K562 (cell line): ENCODE data around the gene PCDHGA5. TPM values are rescaled to one million over a fixed set of nuclear protein-coding genes. Genes with fewer than 3 reads are reported as not detected.
A peak's percentile ranks its signal among the peaks of the same experiment; 100 is the strongest.
"Not testable (repeated sequence)": the region's sequence is repeated elsewhere in the genome, so short reads cannot be mapped to it uniquely, and the experiment has no call there.

Experiments used
- ATAC-seq: fragments of 200-7000 bp; cut with Tn5 transposase; 3 replicates; pipeline ENCODE4 v1.9.1; 2020; ENCODE audit warnings: moderate library complexity
- BruUV-seq: library from RNA; stranded (reverse); fragments of 400-500 nt; replicated peaks from 2 replicates; lab custom pipeline; 2021; lab: Mats Ljungman, UMichigan
- CTCF ChIA-PET: fragments of 300-600 bp; formaldehyde crosslinking; extraction: SDS; loops from one replicate; lab custom pipeline; 2021; ENCODE audit warnings: low intra/inter-chr PET ratio; lab: Yijun Ruan, JAX
- POLR2A ChIA-PET: fragments of 300-600, 350-650 bp; sonication (Branson Sonifier 250); formaldehyde crosslinking; extraction: SDS; loops from one replicate; lab custom pipeline; 2021; ENCODE audit warnings: antibody characterized with exemption, inconsistent platforms; lab: Yijun Ruan, JAX
- DNase-seq, 4 experiments: peaks; one replicate each; pipeline versions ENCODE4 v3.0.0 to v3.0.0-alpha.2; 2011 to 2018; ENCODE audit warnings: low spot score in 3 of 4, mixed read lengths in 3 of 4; ENCODE audit errors: extremely low read depth in 1 of 4
- FAIRE-seq: peaks from 2 replicates; lab custom pipeline; 2011; peaks lifted over from hg19 to GRCh38; lab: Jason Lieb, UNC
- H2AFZ ChIP-seq: 2 replicates; pipeline ENCODE4 v1.6.0; 2011; ENCODE audit warnings: low read depth, low read length, control low read depth, inconsistent platforms
- H3K27ac ChIP-seq: fragments of 200-600 bp; 3 replicates; pipeline ENCODE4 v1.8.0; 2011; ENCODE audit warnings: low read depth, mild to moderate bottlenecking, control low read depth, inconsistent platforms, low read length, moderate library complexity, mixed read lengths; ENCODE audit errors: extremely low read depth
- H3K27me3 ChIP-seq, 2 experiments: fragments of 300-600 bp in 1 of 2; 2 replicates in 1 of 2; 3 replicates in 1 of 2; pipeline versions ENCODE4 v1.6.0 to v1.8.0; 2011; ENCODE audit warnings: inconsistent platforms in 2 of 2, low read length in 2 of 2, mild to moderate bottlenecking in 1 of 2, mixed read lengths in 1 of 2, moderate library complexity in 1 of 2; ENCODE audit not compliant: control insufficient read depth in 2 of 2, insufficient read depth in 2 of 2
- H3K36me3 ChIP-seq: fragments of 300-600 bp; 3 replicates; pipeline ENCODE4 v1.8.0; 2011; ENCODE audit warnings: mild to moderate bottlenecking, low read length, inconsistent platforms; ENCODE audit not compliant: control insufficient read depth, insufficient read depth
- H3K4me1 ChIP-seq, 2 experiments: fragments of 200-600 bp in 1 of 2; replicated peaks in 1 of 2; 2 replicates in 1 of 2; 3 replicates in 1 of 2; pipeline versions ENCODE4 v1.5.1 to v1.8.0; 2011; ENCODE audit warnings: inconsistent platforms in 2 of 2, low read length in 2 of 2, mild to moderate bottlenecking in 1 of 2, mixed read lengths in 1 of 2, moderate library complexity in 1 of 2; ENCODE audit not compliant: control insufficient read depth in 2 of 2, insufficient read depth in 2 of 2
- H3K4me2 ChIP-seq: 2 replicates; pipeline ENCODE4 v1.6.1; 2011; ENCODE audit warnings: low read length, control low read depth, inconsistent platforms, mixed read lengths; ENCODE audit not compliant: insufficient read depth
- H3K4me3 ChIP-seq: fragments of 200-600 bp; sonication (generic), shearing (Covaris generic); 2 replicates; pipeline ENCODE4 v1.5.1; 2016; ENCODE audit warnings: control low read depth, inconsistent platforms
- H3K79me2 ChIP-seq: fragments of 200-600 bp; 3 replicates; pipeline ENCODE4 v1.8.0; 2011; ENCODE audit warnings: low read length, inconsistent platforms; ENCODE audit not compliant: control insufficient read depth, insufficient read depth
- H3K9ac ChIP-seq, 2 experiments: 2 replicates each; pipeline versions ENCODE4 v1.6.0 to v1.6.1; 2011; ENCODE audit warnings: low read depth in 2 of 2, low read length in 2 of 2, control low read depth in 1 of 2, inconsistent platforms in 1 of 2, mild to moderate bottlenecking in 1 of 2, mixed read lengths in 1 of 2; ENCODE audit not compliant: insufficient read depth in 1 of 2
- H3K9me1 ChIP-seq: one replicate; pipeline ENCODE4 v1.6.0; 2011; ENCODE audit warnings: inconsistent platforms, mild to moderate bottlenecking, low read length, moderate library complexity; ENCODE audit not compliant: control insufficient read depth, insufficient read depth
- H3K9me3 ChIP-seq: replicated peaks from 2 replicates; pipeline ENCODE4 v1.5.1; 2011; ENCODE audit warnings: low read depth, low read length, inconsistent platforms; ENCODE audit not compliant: control insufficient read depth, insufficient read depth
- H4K20me1 ChIP-seq: replicated peaks from 2 replicates; pipeline ENCODE4 v1.6.1; 2011; ENCODE audit warnings: low read length, inconsistent platforms, mixed read lengths; ENCODE audit not compliant: control insufficient read depth, insufficient read depth
- CTCF ChIP-seq, 3 experiments: IDR thresholded peaks in 2 of 3; conservative IDR thresholded peaks in 1 of 3; 2 replicates each; pipeline ENCODE4 v1.5.1; 2011 to 2012; ENCODE audit warnings: low read length in 3 of 3, mild to moderate bottlenecking in 3 of 3, control low read depth in 2 of 3, improper control_type of control experiment in 1 of 3, inconsistent platforms in 1 of 3, low read depth in 1 of 3, mixed read lengths in 1 of 3, moderate library complexity in 1 of 3; ENCODE audit not compliant: insufficient read depth in 2 of 3
- NRF1 ChIP-seq, 2 experiments: fragments of 450-650 bp; IDR thresholded peaks in 1 of 2; conservative IDR thresholded peaks in 1 of 2; 2 replicates each; pipeline ENCODE4 v1.6.1; 2014; ENCODE audit warnings: mild to moderate bottlenecking in 2 of 2
- RAD21 ChIP-seq, 2 experiments: fragments of 250-450 bp in 1 of 2; fragments of 450-650 bp in 1 of 2; sonication (Bioruptor Pico) in 1 of 2; formaldehyde crosslinking in 1 of 2; IDR thresholded peaks in 1 of 2; conservative IDR thresholded peaks in 1 of 2; 2 replicates each; pipeline versions ENCODE4 v1.4.0 to v1.8.0; 2020 to 2022; ENCODE audit warnings: mild to moderate bottlenecking in 2 of 2, moderate library complexity in 1 of 2
- ZBTB33 ChIP-seq: sonication (generic); formaldehyde crosslinking; IDR thresholded peaks from 2 replicates; pipeline ENCODE4 v1.8.1; 2023; ENCODE audit warnings: mild to moderate bottlenecking, missing genetic modification reagents
- WGBS: fragments of 100-300 bp; shearing (Covaris generic); methylation state at CpG from one replicate; pipeline ENCODE4 v1.1.6; 2016; ENCODE audit warnings: low coverage, mixed read lengths; ENCODE audit not compliant: insufficient coverage; ENCODE audit errors: missing lambda C conversion rate; 5-methylcytosine and 5-hydroxymethylcytosine counted together
- in situ Hi-C: fragments of 300-500 bp; cut with MboI; formaldehyde crosslinking; loops from 4 replicates; pipeline ENCODE4 v1.15.0; 2018; ENCODE audit warnings: inconsistent platforms, mixed read lengths
- intact Hi-C: fragments of 100-400 bp; cut with micrococcal nuclease; formaldehyde crosslinking; loops from 2 replicates; pipeline ENCODE4 v1.14.2; 2022
- polyA plus RNA-seq, 8 experiments: library from polyadenylated mRNA; depleted of rRNA in 4 of 8; stranded (reverse) in 5 of 8; unstranded in 3 of 8; fragments of >200 nt; fragmentation: Nextera tagmentation in 2 of 8; fragmentation: Illumina TruSeq in 1 of 8; extraction: Ambion mirVana in 2 of 8; extraction: Trizol in 1 of 8; gene quantifications; 2 replicates each; pipeline versions ENCODE4 v1.2.1 to v1.2.3, GENCODE V29; 2011 to 2014; ENCODE audit warnings: inconsistent platforms in 1 of 8, missing spikeins in 1 of 8
- total RNA-seq, 7 experiments: library from RNA; depleted of rRNA in 6 of 7; stranded (reverse); fragments of >200 nt in 6 of 7; fragmentation: Illumina TruSeq in 2 of 7; extraction: Trizol in 2 of 7; gene quantifications; 2 replicates each; pipeline versions ENCODE4 v1.2.1 to v1.2.3, GENCODE V29; 2011 to 2021; ENCODE audit warnings: low replicate concordance in 1 of 7

PCDHGA5 gene
- total and polyA plus RNA-seq, 9 of the 15 experiments (the other 6 are each of a cell fraction or from before 2014, with no cell fraction given), result 0.01 to 0.18 (median 0.12) TPM; not detected in 1

DNA sequence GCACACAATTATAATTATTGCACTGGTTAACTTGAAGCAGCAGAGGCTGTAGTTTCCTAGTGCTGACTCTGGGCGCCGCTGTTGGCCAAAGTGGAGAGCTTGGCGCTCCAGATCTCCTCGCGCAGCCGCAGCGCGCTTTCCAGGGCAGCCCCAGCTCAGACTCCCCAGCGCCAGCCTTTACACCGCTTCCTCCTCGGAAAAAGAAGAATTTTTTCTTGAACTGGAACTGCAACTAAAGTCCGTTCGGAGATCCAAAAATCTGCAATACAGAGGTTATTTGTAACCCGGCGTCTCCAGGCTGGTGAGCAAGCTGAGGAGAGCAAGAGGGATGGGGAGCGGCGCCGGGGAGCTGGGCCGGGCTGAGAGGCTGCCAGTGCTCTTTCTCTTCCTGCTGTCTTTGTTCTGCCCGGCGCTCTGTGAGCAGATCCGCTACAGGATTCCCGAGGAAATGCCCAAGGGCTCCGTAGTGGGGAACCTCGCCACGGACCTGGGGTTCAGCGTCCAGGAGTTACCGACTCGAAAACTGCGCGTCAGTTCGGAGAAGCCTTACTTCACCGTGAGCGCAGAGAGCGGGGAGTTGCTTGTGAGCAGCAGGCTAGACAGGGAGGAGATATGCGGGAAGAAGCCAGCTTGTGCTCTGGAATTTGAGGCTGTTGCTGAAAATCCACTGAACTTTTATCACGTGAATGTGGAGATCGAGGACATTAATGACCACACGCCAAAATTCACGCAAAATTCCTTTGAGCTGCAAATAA is 23.8 kb downstream of the PCDHGA5 start, which contains the start of gene PCDHGB4:
TSS of gene PCDHGB4 (plus strand) at position 142 of the 755 bp plus-strand sequence. CDS start at position 329, 187 bp downstream.
- H3K79me2 ChIP-seq, H2AFZ ChIP-seq, H3K4me3 ChIP-seq, in situ Hi-C loops, H4K20me1 ChIP-seq, H3K9me3 ChIP-seq, H3K9ac ChIP-seq, H3K36me3 ChIP-seq, intact Hi-C loops, POLR2A ChIA-PET, H3K4me2 ChIP-seq, CTCF ChIA-PET, H3K27ac ChIP-seq, H3K9me1 ChIP-seq, BruUV-seq: not testable (repeated sequence)
- Histone ChIP-seq H3K4me1 (peaks cover 0 to 12% of the 10 kb centered on the region in 2 experiments; a peak in 2 of 5 replicates), H3K27me3 (peaks cover 6 to 35% of the 10 kb centered on the region in 2 experiments; a peak in 4 of 5 replicates)
- peak in 1 of 4 experiments; percentile 12 for DNase-seq
- peak; percentile 81 for ATAC-seq
- peak; percentile 66 for FAIRE-seq
- 16% methylated on average over 15 of the region's 40 CpGs for WGBS
- TF ChIP-seq CTCF (IDR thresholded peaks at IDR 0.05 in 2 of 3, conservative IDR thresholded peaks at IDR 0.05 in 1 of 3; ENCODE audit: insufficient read depth in 2 of 3, low read depth in 1 of 3, low read length in 3 of 3) (peak; percentile 22 to 47 (median 42); a peak in 2 of 6 replicates), NRF1 (conservative IDR thresholded peaks at IDR 0.05 in 1 of 2, IDR thresholded peaks at IDR 0.05 in 1 of 2) (peak; percentile 78 to 81), RAD21 (CRISPR knock-in tag; conservative IDR thresholded peaks at IDR 0.05 in 1 of 2, IDR thresholded peaks at IDR 0.05 in 1 of 2) (peak in 1 of 2 experiments; percentile 31; a peak in 1 of 4 replicates), ZBTB33 (CRISPR knock-in tag) (peak; percentile 39; the same call in 1 of the 2 replicates)
